Femur (tissue), 1 donor: ENCODE results near the gene AVL9.

Experiments used
- DNase-seq: peaks from one replicate; pipeline ENCODE4 v3.0.0-alpha.2; 2017

AVL9 gene

DNA sequence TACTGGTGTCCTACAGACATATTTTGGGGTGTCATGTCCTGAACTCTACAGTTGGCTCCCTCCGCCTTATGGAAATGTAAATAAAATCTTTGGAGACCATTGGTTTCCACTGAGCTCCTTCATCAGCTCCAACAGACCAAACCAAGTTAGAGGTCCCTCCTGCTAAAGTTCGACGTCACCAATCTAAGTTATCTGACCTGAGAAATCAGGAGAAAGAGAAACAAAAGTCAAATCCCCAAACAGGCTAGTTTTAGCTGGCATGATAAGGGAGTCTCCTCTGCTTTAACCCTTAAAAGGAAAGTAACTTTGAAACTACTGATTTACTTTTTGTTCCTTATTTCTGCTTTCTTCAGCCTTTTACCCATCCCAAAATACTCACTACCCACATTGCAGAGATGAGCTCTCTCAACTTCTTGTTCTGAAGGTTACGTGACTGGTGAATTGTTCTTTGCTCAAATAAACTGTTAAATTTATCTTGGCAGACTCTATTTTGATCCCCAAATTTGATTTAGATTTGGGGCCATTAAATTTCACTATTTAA lies 39.9 kb downstream of the AVL9 start:
- no peak for DNase-seq

DNA sequence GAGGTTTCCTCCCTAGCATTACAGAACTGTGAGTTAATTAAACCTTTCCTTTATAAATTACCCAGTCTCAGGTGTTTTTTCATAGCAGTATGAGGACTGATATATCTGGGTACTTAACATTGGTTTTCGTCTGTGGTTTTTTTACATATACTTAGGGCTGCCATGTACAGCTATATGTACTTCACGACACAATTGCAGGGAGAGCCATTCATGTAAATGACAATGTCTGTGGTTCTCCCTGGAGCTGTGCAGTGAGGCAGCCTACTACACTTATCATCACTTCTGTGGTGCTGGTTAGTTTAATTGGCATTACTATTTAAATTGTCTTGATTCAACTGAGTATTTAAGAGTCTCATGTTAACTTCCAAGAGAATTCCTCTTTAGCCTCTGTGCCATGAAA lies 40.7 kb downstream of the AVL9 start:
- DNase-seq = no peak

DNA sequence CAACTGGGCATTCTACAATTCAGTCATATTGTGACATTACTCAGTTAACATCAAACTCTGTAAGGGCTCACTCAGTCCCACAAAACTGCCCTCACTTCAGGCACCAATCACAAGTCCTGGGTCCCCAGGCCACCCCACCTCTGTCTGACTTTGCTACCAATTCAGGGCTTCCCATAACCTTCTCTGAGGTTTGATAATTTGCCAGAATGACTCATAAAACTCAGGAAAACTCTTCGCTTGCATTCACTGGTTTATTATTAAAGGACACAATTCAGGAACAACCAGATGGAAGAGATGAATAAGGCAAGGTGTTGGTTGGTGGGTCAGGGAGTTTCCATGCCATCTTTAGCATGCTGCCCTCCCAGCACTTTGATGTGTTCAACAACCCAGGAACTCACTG lies 41.3 kb downstream of the AVL9 start:
- DNase-seq = no peak

DNA sequence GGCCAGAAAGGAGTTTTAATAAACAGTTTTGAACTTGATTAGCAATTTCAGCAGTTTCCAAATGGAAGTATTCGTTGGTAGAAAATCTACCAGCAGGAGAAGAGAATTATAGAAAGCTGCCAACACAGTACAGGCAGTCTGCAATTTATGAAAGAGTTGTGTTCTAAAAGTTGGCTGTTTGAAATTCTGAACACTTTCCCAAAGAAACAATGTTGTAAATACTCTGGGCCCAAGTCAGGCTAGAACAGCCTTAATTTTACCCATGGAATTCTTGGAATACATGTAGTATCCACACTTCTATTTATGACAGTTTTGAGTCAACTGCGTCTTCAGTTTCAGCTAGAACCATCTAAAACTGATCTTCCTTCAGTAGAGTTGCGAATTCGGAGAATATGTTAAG lies 42.5 kb downstream of the AVL9 start:
- DNase-seq = no peak

DNA sequence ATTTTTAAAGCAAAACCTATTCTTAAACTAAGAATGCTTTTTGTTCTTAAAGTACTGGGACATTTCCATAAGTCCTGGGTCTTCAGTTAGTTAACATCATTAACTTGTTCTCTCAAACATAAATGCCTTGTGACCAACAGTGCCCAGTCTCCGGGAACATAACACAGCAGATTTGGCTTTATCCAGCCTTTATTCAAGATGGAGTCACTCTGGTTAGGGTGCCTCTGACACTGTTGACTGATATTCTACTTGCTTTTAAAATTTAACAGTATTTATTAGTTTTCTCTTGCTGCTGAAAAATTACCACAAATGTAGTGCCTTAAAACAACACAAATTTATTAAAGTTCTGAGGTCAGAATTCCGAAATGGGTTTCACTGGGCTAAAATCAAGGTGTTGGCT lies 44.1 kb downstream of the AVL9 start:
- DNase-seq = no peak

DNA sequence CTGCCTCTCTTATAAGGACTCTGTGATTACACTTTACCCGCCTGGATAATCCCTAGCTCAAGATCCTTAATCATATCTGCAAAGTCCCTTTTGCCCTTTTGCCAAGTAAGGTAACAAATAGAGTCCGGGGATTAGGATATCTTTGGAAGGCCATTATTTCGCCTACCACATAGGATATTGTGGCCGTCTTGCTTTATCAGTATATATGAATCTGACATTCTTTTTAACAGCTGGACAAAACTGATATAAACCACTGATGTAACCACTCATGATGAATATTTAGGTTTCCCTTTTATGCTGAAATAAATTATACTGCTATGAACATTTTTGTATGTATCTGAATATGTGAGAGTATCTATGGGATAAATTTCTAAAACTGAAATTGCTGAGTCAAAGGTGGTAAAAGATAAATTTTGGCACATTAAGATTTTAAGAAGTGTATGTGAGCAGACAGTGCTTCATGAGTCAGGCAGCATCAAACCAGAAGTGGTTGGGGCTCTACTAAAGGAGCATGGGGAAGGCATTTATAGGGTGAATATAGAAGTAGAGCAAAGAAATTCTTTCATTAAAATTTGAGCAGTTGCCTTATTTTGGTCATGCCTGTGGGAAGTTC lies 44.7 kb downstream of the AVL9 start:
- no peak for DNase-seq

DNA sequence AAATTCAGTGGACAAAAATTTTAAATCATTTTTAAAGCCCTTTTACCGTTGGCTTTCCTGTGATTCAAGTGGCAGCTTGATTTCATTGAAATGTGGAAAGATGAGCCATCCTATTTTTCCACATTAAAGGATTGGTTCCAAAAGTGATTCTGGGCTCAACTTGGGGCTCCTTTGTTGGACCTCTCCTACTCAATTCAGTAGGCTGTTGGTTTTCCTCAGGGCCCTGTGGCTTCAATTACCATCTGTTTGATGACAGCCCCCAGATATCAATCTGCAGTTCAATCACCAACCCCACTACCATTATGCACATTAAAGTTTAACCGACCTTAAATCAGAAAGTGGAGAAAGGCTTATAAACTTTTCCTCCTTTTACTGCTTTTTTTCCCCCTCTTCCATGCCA lies 47.3 kb downstream of the AVL9 start:
- DNase-seq = no peak

DNA sequence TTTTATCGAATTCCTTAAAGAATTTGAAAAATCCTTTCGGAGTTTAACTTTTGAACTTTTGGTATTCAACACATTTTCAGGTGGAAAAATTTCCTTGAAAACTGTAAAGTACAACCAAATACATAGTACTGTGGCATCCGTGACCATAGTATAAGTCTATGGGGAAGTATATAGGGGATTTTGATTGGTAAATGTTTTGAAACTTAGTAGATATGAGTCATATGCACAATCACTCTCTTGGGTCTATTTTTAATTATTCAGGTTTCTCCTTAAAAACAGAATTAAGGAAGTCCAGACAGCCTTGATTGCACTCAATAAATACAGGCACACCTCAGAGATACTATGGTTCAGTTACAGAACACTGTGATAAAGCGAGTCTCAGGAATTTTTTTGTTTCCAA lies 64.2 kb downstream of the AVL9 start:
- DNase-seq = no peak

DNA sequence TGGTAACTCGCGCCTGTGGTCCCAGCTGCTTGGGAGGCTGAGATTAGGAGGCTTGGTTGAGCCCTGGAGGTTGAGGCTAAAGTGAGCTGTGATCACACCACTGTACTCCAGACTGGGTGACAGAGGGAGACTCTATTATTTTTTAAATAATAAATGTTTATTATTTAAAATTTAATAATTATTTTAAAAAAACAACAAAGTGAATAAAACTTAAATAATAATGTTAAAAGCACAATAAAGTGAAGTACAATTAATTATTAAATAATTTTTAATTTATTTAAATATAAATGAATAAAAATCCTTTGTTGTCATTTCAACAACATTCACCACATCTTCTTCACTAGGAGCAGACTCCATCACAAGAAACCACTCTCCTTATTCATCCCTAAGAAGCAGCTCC lies 64.8 kb downstream of the AVL9 start:
- DNase-seq = no peak

DNA sequence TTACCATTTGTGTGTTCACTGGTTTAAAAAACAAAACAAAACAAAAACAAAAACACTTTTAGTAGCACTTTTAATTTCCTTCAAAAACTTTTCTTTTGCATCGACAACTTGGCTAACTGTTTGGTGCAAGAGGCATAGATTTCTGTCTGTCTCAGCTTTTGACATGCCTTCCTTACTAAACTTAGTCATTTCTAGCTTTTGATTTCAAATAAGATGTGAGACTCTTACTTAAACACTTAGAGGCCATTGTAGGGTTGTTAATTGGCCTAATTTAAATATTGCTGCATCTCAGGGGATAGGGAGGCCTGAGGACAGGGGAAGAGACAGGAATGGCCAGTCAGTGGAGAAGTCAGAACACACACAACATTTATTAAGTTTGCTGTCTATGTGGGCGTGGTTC lies 66.3 kb downstream of the AVL9 start:
- DNase-seq = no peak

DNA sequence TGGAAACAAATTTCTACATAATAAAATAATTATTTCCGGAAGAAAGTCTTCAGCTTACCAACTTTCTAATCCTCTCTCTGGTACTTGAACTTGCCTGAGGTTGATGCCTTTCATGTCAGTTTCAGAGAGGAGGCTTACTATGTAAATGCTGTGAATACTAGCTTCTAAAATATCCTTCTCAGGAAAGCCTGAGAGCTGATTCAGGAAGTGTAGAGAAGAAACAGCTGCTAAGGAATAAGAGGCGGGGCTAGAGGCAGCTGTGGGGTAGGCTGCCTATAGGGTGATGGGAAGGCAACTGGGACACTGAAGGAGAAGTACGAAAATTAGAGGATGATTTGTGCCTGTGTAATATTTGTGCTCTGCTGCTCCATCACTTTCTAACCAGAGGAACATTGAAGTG lies 69.3 kb downstream of the AVL9 start:
- peak; percentile 39 for DNase-seq

DNA sequence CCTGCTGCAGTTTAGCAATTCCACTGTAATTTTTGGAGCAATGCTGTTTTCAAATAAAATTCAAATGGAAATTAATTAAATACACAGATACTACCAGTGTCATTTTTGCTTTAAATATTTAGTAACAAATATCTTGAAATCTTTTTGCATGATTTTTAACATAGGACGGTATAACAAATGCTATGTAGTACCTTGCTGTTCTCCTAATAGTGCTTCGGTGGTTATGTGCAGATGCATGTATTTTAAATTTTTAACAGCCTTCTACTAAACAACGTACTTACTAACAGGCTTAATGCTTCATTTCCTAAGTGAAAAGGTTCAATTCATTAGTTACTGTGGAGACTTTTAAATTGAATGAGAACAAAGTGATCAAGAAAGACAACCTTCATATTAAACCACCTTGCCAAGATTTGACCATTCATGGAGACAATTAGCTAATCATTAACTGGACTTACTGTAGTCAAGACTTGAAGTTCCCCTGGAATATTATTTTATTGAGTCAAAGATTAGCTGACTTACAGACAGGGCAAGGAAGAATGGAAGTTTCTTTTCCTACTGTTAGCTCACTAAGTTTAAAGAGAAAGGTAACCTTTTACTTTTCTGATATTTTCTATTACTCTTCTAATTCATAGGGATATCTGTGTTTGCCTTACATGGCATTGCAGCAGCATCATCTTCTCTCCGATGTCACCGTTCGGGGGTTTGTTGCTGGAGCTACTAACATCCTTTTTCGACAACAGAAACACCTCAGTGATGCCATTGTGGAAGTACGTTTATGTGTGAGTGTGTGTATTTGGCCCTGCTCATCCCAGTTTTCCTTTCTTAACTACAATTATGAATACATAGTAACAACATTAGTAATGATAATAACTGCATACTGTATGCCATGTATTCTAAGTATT lies 74.3 kb downstream of the AVL9 start:
- DNase-seq = no peak

DNA sequence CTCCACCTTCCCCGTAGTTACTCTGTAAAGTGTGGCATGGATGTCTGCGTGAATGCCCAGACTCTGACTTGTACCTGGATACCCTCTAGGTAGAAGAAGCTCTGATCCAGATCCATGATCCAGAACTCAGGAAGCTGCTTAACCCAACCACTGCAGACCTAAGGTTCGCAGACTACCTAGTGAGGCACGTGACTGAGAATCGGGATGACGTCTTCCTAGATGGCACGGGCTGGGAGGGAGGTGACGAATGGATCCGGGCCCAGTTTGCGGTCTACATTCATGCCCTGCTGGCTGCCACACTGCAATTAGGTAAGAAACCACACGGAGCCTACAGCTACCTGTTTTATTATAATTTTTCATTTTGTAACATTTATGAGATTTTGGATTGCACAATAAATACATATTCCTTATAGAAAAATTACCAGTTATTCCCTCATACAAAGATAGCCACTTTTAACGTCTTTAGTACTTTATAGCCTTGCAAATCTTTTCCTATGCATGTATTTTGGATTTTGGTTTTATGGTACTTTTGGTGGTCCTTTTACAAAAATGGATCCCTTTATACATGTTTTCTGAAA lies 77.9 kb downstream of the AVL9 start:
- no peak for DNase-seq

DNA sequence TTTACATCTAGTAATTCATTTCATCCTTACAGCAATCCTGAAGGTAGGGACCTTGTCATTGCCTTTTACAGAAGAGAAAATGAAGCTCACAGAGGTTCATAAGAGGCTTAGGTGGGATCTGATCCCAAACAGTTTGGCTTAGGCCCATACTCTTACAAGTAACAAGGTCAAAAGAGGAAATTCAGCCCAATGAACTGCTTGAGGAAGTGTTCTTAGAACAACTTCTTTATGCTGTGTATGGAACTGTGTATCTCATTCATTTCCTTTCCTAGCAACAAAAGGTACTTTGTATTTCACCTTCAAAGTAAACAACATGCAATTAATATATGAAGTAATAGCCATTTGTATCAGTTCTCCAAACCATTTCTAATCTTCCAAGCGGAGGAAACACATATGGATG lies 79.3 kb downstream of the AVL9 start:
- no peak for DNase-seq

DNA sequence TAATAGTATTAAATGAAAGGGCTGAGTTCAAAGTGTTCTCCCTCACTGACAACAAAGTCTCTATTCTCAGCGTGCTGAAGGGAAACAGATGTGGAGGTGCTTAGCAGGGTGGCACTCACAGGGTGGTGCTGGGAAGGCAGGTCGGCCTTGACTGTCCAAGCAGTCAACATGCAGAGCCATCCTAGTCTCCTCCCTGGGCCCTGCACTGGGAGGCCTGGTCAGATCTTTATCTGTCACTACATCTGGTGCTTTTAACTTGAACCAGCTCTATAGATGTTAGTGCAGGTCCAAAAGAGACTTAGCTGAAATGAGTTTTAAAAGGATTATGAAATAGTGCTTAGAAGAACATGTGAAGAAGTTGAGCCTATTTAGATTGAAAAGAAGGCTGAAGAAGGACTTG lies 82.1 kb downstream of the AVL9 start:
- no peak for DNase-seq

DNA sequence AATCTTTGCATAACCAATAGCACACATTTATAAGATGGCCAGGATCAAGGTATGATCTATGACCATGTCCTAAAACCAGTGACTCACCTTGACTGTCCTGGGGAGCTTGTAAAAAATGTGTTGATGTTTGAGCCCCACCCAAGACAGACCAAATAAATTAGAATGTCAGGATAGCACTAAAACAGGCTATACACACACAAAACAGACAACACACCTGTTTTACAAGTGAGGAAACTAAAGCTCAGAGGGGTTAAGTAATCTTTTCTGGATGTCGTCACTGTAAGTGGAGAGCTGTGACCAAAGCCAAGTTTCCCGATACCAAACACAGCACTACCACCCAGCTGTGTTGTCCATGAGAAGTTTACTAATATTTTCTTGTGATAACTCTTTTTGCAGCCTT lies 84.5 kb downstream of the AVL9 start:
- DNase-seq = no peak

DNA sequence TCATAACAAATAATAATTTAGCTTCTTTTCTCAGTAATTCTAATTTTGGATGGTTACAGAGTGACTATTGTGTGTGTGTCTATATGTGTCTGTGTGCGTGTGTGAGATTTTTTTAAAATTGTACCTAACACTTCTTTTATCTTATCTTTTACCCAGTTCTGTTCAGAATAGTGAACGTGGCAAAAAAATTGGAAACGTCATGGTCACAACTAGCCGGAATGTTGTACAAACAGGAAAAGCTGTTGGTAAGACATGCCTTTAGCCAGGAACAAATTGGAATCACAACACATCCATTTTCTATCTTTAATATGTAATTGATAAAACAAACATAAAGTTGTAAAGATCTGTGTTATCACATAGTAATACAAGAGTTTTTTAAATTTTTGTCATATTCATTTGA lies 85.4 kb downstream of the AVL9 start:
- no peak for DNase-seq

DNA sequence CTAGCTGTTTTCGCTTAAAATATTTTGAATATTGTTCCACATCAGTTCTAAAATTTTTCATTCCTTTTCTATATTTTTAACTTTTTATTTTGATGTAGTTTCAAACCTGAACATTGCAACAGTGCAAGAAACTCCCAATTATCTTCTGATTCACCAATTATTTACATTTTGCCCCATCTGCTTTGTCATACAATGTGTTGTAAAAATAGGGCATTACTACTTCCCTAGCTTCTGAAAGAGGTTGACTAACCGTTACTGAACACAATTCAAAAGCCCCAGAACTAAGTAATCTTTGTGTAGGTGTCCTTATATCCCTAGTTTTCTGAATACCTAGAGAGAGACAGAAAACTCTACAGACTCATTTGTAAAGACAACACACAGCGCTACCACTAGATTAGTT lies 86.7 kb downstream of the AVL9 start:
- DNase-seq = no peak

DNA sequence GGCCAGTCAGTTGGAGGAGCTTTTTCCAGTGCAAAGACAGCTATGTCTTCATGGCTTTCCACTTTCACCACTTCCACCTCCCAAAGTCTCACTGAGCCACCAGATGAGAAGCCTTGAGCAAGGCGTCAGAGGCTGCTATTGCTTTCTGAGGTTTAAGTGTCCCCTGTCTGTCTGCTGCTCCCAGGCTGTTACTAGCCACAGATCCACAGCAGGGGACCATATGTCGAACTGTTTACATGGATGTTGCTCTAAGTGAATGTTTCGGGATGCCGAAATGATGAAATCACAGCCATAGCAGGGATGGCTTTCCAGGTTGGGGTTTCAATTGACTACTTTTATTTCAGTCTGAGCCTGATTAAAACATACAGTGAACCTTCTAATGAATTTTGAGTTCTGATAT lies 88.5 kb downstream of the AVL9 start:
- no peak for DNase-seq

DNA sequence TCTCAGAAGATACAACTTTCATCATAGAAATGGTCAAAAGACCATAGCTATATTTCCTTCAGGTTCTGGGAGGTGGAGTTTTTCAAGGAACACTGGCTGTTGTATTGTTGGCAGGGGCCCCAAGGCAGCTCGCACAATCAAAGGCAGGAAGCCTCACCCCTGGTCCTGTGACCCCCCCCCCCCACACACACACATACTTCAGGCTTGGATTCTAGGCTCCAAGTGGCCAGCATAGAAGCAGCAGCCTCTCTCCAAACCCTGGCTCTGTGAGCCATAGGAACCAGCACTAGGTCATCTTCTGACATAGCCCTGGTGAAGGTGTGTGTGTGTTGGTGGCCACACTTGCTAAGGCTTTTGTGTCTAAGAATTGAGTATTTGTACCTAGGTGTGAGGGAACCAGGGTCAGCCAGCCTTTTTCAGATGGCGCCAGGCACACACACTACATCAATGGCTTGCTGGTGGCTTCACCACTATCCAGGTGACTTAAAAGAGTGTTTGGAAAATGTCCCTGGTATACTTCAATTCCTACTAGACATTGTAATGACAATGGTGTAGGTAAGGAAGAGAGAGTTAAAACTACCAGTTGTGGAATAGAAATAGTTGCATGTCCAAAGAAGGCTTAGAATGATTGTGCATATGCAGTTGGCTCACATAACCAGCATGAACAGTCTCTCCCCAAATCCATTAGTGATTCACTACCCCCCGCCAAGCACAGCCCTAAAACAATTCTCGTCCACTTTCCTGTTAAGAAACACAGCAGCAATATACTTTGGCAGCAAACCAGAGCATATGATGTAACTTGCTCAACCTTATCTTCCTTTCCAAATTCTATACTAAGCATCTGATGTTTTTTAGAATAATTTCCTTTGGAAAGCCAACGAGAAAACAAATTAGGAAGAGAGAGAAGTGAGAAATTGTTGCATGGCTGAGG lies 91.3 kb downstream of the AVL9 start:
- no peak for DNase-seq

DNA sequence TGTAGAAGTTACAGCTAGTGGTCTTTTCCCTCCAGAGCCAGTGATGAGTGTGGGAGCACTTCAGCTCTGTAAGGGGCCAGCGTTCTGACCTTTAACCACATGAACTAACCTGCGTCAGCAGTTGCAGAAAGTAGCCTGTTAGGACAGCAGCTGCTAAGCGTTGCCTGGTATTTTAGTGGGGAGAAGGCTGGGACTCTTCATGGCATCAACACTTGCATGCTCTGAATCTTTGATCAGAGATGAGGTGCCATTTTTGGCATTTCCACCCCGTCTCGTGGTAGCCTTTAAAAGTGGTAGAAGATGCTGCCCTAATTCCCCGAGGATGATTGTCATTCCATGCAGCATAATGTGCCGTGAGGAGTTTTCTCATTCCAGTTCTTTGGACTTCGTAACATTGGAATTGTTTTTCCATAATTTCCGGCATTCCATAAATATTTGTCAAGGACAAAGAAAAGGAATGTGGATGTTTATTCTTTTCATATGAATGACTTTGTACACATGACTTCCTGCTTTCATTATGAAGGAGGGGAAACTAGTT lies 92.2 kb downstream of the AVL9 start:
- no peak for DNase-seq

DNA sequence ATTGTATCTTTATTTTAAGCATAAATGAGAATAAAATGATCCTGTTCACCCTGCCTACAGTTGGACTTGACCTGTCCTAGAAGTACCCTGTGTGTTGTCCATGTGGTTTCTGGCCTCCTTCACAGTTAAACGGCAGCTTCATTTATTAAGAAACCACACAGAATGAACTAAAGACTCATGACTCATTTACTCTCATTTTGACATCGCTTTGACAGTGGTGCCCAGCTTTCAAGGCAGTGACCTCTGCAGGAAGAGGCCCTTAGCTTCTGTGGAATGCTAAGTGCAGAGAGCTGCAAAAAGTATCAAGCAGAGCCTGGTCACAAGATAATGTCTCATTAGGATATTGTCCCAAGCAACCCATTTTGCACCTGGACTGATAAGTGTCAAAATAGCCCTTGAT lies 93.4 kb downstream of the AVL9 start:
- no peak for DNase-seq

DNA sequence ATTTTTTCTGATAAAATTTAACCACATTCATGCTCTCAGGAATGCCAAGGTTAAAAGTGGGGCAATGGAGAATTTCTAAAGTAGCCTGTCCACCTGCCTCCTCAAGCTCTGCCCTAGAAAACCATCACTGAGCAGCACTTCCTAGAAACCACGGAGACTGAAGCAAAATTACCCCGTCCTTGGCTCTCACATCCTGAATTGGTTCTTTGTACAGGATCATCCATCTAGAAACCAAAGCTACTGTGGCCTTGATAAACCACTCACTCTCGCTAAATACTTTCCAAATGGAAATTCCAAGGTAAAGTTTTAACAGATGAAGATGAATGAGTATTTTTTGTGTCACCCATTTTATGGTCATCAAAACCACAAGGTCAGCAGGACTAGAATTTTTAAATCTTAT lies 96.6 kb downstream of the AVL9 start:
- no peak for DNase-seq
